DND-41 (cell line): ENCODE data around the gene LRP11.
A peak's percentile ranks its signal among the peaks of the same experiment; 100 is the strongest.

Experiments
- EZH2 ChIP-seq: IDR thresholded peaks from 3 replicates; pipeline ENCODE4 v1.6.1; 2012; ENCODE audit warnings: borderline replicate concordance, low read depth, mild to moderate bottlenecking, moderate library complexity, low read length, inconsistent platforms; ENCODE audit not compliant: severe bottlenecking
- TF ChIP-seq, protein P1 (sequence below): IDR thresholded peaks from 2 replicates; pipeline ENCODE4 v1.5.1; 2012; ENCODE audit warnings: borderline replicate concordance, low read length, moderate library complexity, mild to moderate bottlenecking; ENCODE audit not compliant: poor library complexity, severe bottlenecking; ENCODE audit errors: extremely low read depth

DNA sequence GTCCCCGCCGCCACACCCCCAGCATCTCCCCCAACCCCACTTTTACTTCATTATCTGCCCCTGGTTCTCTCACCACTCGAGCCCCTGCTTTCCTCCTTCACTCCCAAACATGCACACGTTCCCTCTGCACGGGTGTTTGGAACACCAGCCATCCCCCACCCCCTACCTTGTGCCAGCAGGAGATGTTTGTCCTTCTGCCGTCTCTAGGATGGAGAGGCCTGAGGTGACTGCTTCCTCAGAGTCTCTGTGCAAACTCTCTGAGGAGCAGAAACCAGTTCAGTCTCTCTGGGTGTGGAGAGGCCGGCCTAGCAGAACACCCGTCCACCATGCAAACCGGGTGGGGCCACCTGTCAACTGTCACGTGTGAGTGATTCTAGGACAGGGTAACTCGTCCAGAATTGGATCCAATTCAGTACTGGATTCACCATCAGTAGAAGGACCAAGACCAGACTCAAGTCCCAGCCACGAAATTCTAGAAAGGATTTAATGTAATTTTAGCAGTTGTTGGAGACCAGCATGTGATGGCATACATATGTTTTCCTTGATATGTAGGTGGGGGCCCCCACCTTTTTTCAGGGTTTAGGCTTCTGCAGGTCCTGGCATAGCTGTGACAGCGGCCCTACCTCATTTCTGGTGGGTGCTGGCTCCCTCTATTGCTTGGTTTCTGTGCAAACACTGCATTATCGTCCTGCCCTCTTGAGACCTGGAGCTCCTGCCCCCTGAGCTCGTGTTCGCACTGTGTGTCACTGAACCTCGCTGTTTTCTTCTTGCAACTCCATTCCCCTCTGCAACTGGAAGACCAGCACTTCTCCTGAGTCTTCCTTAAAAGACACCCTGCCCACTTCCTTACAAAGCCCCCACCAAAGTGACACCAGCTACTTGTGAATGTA, 33.9 kb upstream of the LRP11 start, which contains the start of gene RAET1E:
- TF ChIP-seq, protein P1, sequence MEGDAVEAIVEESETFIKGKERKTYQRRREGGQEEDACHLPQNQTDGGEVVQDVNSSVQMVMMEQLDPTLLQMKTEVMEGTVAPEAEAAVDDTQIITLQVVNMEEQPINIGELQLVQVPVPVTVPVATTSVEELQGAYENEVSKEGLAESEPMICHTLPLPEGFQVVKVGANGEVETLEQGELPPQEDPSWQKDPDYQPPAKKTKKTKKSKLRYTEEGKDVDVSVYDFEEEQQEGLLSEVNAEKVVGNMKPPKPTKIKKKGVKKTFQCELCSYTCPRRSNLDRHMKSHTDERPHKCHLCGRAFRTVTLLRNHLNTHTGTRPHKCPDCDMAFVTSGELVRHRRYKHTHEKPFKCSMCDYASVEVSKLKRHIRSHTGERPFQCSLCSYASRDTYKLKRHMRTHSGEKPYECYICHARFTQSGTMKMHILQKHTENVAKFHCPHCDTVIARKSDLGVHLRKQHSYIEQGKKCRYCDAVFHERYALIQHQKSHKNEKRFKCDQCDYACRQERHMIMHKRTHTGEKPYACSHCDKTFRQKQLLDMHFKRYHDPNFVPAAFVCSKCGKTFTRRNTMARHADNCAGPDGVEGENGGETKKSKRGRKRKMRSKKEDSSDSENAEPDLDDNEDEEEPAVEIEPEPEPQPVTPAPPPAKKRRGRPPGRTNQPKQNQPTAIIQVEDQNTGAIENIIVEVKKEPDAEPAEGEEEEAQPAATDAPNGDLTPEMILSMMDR = peak; percentile 30
- no peak for TF ChIP-seq EZH2
